Body of pancreas (tissue), 4 donors: ENCODE data around the gene NMNAT3.

Source experiments
- CTCF ChIP-seq, 7 experiments: fragments of 450-650 bp in 4 of 7; fragments of 200-600 bp in 3 of 7; sonication (generic) in 3 of 7; IDR thresholded peaks; one replicate each; pipeline ENCODE4 v1.5.1; 2016 to 2019; ENCODE audit warnings: antibody characterized with exemption in 7 of 7
- POLR2A ChIP-seq, 3 donors: fragments of 450-650 bp; IDR thresholded peaks; one replicate each; pipeline ENCODE4 v1.6.1; 2016; ENCODE audit warnings: antibody characterized with exemption in 3 of 3, mild to moderate bottlenecking in 2 of 3

GRCh38 chr3:139653582-139653981 is 24.2 kb downstream of the NMNAT3 start:
- TF ChIP-seq CTCF (IDR thresholded peaks at IDR 0.05) (no peak), POLR2A (IDR thresholded peaks at IDR 0.05) (no peak)
